Measurements from ENCODE around the gene ADCY2.

GRCh38 chr5:7461371-7461770 is 65.4 kb downstream of the ADCY2 start:
- TF ChIP-seq POLR2A (IDR thresholded peaks at IDR 0.05; ENCODE audit: low read length) (no peak), GATA1 (IDR thresholded peaks at IDR 0.05; ENCODE audit: low read depth, low read length) (no peak)
